ENCODE measurements around the gene CELSR1.

- TF ChIP-seq CTCF (conservative IDR thresholded peaks at IDR 0.05 in 1 of 2, IDR thresholded peaks at IDR 0.05 in 1 of 2; ENCODE audit: low read depth in 1 of 2, low read length in 2 of 2) (no peak), EZH2 (IDR thresholded peaks at IDR 0.05; ENCODE audit: low read length, missing control alignments) (no peak)
Observed at GRCh38 chr22:46322711-46323110, 214.7 kb downstream of the CELSR1 start.
